MCF 10A (cell line): ENCODE results near the gene TDRD7. TPM values are rescaled to one million over a fixed set of nuclear protein-coding genes. Genes with fewer than 3 reads are reported as not detected.

Source experiments
- BruUV-seq: library from RNA; stranded (reverse); fragments of 400-500 nt; replicated peaks from 2 replicates; lab custom pipeline; 2021; lab: Mats Ljungman, UMichigan
- CTCF ChIA-PET: fragments of 300-600 bp; sonication (Branson Sonifier 250); formaldehyde crosslinking; extraction: SDS; loops from one replicate; lab custom pipeline; 2021; ENCODE audit warnings: antibody characterized with exemption, inconsistent platforms; lab: Yijun Ruan, JAX
- POLR2A ChIA-PET: fragments of 300-600, 350-650 bp; sonication (Branson Sonifier 250); formaldehyde crosslinking; extraction: SDS; loops from one replicate; lab custom pipeline; 2020; ENCODE audit warnings: antibody characterized with exemption, inconsistent platforms; lab: Yijun Ruan, JAX
- DNase-seq: peaks from one replicate; pipeline ENCODE4 v3.0.0-alpha.2; 2018; ENCODE audit not compliant: unreplicated experiment
- H3K27ac Mint-ChIP-seq: one replicate; pipeline ENCODE4 v1.8.0; 2022; ENCODE audit warnings: mild to moderate bottlenecking, low read depth, mixed read lengths; ENCODE audit not compliant: unreplicated experiment
- H3K27me3 Mint-ChIP-seq: one replicate; pipeline ENCODE4 v1.8.0; 2022; ENCODE audit warnings: mixed read lengths; ENCODE audit not compliant: insufficient read depth, unreplicated experiment
- H3K36me3 Mint-ChIP-seq: one replicate; pipeline ENCODE4 v1.8.0; 2022; ENCODE audit warnings: mild to moderate bottlenecking, moderate library complexity, mixed read lengths; ENCODE audit not compliant: insufficient read depth, unreplicated experiment
- H3K4me1 Mint-ChIP-seq: one replicate; pipeline ENCODE4 v1.8.0; 2022; ENCODE audit warnings: mixed read lengths; ENCODE audit not compliant: insufficient read depth, unreplicated experiment
- H3K4me3 Mint-ChIP-seq: one replicate; pipeline ENCODE4 v1.8.0; 2022; ENCODE audit warnings: mild to moderate bottlenecking, moderate library complexity, mixed read lengths; ENCODE audit not compliant: unreplicated experiment
- H3K9me3 Mint-ChIP-seq: one replicate; pipeline ENCODE4 v1.8.0; 2022; ENCODE audit warnings: mixed read lengths; ENCODE audit not compliant: unreplicated experiment
- intact Hi-C: fragments of 100-400 bp; cut with micrococcal nuclease; formaldehyde crosslinking; loops from 2 replicates; pipeline ENCODE4 v1.14.1; 2022
- total RNA-seq: library from RNA; stranded (reverse); gene quantifications from 2 replicates; pipeline ENCODE4 v1.2.3, GENCODE V29; 2022
- TF ChIP-seq, protein P1 (sequence below): fragments of 200-600 bp; IDR thresholded peaks from one replicate; pipeline ENCODE4 v1.8.0; 2022; ENCODE audit warnings: antibody characterized with exemption, mild to moderate bottlenecking; ENCODE audit not compliant: unreplicated experiment

Gene TDRD7
- total RNA-seq, 1 experiment from 2014 or later: 7.1 TPM

DNA sequence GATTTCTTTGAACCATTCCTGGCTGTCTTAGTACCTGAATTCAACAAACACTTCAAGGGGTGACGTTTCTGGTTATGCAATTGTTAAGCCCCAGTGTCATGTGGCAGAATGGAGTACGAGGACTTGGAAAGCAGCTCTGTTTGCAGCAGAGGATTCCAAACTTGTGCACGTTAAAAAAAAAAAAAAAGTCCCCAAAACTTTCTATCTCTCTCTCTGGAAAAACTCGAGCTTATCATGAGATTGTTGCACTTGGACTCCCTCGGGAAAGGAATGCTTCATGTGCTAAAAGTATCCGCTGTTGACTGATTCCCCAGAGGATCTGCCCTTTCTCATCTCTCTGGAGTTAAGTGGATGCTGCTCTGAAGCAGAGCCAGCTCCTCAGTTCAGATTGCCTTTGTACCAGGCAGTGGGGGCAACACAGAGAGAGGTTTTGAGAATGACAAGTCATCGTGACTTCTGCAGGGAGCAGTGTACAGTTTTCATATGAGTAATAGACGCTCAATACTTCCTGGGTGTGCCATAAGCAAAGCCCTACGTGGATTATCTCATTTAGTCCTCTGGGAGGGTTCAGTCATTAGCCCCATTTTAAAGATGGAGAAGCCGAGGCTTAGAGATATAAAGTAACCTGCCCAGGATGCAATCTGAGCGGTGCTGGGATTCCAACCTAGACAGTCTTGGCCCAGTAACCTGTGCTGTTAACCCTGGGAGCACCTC lies 117.6 kb downstream of the TDRD7 start:
- BruUV-seq: no TSS peak
- peak; percentile 21 for DNase-seq
- no peaks in the 10 kb centered on the region for H3K9me3 Mint-ChIP-seq

DNA sequence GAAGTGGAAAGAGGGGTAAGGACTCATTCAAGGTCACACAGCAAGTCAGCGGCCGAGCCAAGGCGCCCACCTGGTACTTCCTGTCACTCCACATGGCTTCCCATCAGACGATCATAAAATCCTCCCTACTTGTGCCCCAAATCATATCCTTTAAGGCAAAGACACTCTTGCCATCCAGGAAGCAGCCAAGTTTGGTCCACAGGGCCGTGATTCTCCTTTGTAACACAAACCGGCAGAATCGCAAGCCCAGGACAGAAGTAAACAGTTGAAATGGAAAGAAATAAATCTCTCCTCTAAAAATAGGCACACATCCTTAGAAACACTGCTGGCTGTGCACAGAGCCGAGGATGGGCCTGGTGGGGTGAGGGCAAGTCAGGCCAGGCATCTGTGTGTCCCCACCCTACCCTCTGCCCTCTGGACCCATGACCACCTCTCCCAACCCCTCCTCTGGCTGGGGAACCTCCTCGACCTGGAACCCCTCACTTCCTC lies 120.0 kb downstream of the TDRD7 start:
- BruUV-seq: no TSS peak
- no peak for DNase-seq
- H3K36me3 Mint-ChIP-seq: no peaks in the 10 kb centered on the region
- peaks cover 5% of the 10 kb centered on the region for H3K4me1 Mint-ChIP-seq
- POLR2A ChIA-PET: interaction anchor here (0.8 kb wide), 1 partner anchor 37 kb away, joined by 3 read pairs; no protein-coding TSS in a partner anchor
- H3K9me3 Mint-ChIP-seq: no peaks in the 10 kb centered on the region
- peaks cover 13% of the 10 kb centered on the region for H3K27me3 Mint-ChIP-seq
- intact Hi-C loops: no loop called here
- H3K27ac Mint-ChIP-seq: no peak overlapping the region
- TF ChIP-seq, protein P1, sequence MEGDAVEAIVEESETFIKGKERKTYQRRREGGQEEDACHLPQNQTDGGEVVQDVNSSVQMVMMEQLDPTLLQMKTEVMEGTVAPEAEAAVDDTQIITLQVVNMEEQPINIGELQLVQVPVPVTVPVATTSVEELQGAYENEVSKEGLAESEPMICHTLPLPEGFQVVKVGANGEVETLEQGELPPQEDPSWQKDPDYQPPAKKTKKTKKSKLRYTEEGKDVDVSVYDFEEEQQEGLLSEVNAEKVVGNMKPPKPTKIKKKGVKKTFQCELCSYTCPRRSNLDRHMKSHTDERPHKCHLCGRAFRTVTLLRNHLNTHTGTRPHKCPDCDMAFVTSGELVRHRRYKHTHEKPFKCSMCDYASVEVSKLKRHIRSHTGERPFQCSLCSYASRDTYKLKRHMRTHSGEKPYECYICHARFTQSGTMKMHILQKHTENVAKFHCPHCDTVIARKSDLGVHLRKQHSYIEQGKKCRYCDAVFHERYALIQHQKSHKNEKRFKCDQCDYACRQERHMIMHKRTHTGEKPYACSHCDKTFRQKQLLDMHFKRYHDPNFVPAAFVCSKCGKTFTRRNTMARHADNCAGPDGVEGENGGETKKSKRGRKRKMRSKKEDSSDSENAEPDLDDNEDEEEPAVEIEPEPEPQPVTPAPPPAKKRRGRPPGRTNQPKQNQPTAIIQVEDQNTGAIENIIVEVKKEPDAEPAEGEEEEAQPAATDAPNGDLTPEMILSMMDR: no peak
- H3K4me3 Mint-ChIP-seq: no peak overlapping the region
- CTCF ChIA-PET: no interaction called here

More for the DNA sequence above, 117.6 kb downstream of the TDRD7 start:
- POLR2A ChIA-PET: no interaction called here
- intact Hi-C loops: no loop called here
- Mint-ChIP-seq H3K27me3 (peaks cover 3% of the 10 kb centered on the region), H3K36me3 (no peaks in the 10 kb centered on the region), H3K27ac (no peak overlapping the region), H3K4me1 (peaks cover 23% of the 10 kb centered on the region), H3K4me3 (no peak overlapping the region)
- CTCF ChIA-PET: interaction anchor here (0.6 to 0.7 kb wide), 2 partner anchors 9 to 69 kb away, joined by 3 to 5 read pairs; no protein-coding TSS in a partner anchor
- TF ChIP-seq, protein P1: no peak

DNA sequence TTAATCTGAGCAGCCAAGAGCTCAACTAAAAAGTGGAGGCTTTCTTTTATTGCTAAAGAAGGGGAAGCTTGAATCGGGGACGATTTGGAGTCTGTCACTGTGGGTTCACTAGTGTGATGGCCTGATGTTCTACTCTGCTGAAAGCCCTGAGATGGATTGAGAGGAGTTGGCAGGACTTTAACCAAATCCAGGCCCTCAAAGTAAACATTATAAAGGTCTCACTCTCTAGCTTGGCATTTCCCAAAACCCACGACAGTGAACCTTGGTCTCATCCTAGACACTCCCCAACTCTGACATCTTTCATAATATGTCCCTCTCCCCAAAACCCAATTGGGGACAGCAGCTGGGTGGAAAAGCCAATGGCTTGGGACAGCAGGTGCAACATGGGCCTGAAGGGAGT lies 122.3 kb downstream of the TDRD7 start:
- CTCF ChIA-PET: interaction anchor here (1.2 to 2.9 kb wide), 3 partner anchors 64 to 81 kb away, joined by 4 to 10 read pairs (median 5); no protein-coding TSS in a partner anchor
- Mint-ChIP-seq H3K27ac (no peak overlapping the region), H3K4me3 (no peak overlapping the region), H3K4me1 (no peaks in the 10 kb centered on the region), H3K36me3 (no peaks in the 10 kb centered on the region), H3K9me3 (no peaks in the 10 kb centered on the region), H3K27me3 (peaks cover 21% of the 10 kb centered on the region)
- no peak for DNase-seq
- POLR2A ChIA-PET: no interaction called here
- TF ChIP-seq, protein P1: no peak
- intact Hi-C loops: no loop called here
- no TSS peak for BruUV-seq

DNA sequence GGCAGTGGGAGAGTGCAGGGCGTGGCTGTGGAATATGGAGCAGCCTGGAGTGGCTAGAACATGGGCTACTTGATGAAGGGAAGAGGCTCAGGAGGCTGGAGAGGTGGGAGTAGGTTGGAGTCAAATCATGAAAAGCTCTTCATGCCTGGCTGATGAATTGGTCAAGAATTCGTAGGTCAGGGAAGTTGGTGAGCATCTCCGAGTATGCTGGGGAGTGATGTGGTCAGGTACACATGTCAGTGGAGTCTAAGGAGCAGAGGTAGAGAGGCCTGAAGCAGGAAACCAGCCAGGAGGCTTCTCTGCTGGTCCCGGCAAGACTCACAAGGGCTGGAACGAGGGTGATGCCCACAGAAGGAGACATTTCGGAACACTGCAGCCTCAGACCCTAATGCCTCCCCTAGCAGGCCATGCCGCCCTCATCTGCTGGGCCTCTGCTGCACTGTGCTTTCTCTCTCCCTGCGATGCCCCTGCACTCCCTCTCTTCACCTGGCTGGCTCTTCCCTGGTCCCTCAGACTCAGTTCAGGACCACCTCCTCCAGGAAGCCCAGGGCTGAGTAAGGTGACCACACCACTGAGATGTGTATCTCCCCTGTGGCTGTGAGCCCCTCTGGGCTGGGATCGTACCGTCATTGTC lies 123.2 kb downstream of the TDRD7 start:
- H3K9me3 Mint-ChIP-seq: no peaks in the 10 kb centered on the region
- POLR2A ChIA-PET: no interaction called here
- CTCF ChIA-PET: interaction anchor here (0.7 to 2.9 kb wide), 3 partner anchors 30 to 66 kb away, joined by 3 to 10 read pairs (median 3); no protein-coding TSS in a partner anchor
- no peak overlapping the region for H3K27ac Mint-ChIP-seq
- intact Hi-C loops: no loop called here
- H3K4me3 Mint-ChIP-seq: no peak overlapping the region
- DNase-seq: no peak
- no TSS peak for BruUV-seq
- H3K27me3 Mint-ChIP-seq: peaks cover 24% of the 10 kb centered on the region
- H3K36me3 Mint-ChIP-seq: no peaks in the 10 kb centered on the region
- TF ChIP-seq, protein P1: no peak
- no peaks in the 10 kb centered on the region for H3K4me1 Mint-ChIP-seq
